Measurements from ENCODE around the gene SP140L. TPM values are rescaled to one million over a fixed set of nuclear protein-coding genes. Genes with fewer than 3 reads are reported as not detected.

The SP140L gene
- total RNA-seq, 4 donors from 2014 or later = 4.4 to 8.3 (median 6.8) TPM

GRCh38 chr2:230447455-230448451 is 120.8 kb downstream of the SP140L start:
- no peak for DNase-seq (ENCODE audit: extremely low spot score)
- Histone ChIP-seq H3K36me3 (peaks cover 30 to 99% (median 74%) of the 10 kb centered on the region in 4 donors), H3K4me1 (peaks cover 0 to 3% (median 2%) of the 10 kb centered on the region in 4 donors), H3K9me3 (no peaks in the 10 kb centered on the region), H3K4me3 (no peak overlapping the region), H3K27me3 (no peaks in the 10 kb centered on the region), H3K27ac (replicated peaks in 1 of 4) (no peak overlapping the region)
- 85% methylated on average over 8 of the region's 8 CpGs for WGBS
- TF ChIP-seq POLR2AphosphoS5 (IDR thresholded peaks at IDR 0.05) (no peak), EP300 (IDR thresholded peaks at IDR 0.05) (no peak)
- TF ChIP-seq, protein P1, sequence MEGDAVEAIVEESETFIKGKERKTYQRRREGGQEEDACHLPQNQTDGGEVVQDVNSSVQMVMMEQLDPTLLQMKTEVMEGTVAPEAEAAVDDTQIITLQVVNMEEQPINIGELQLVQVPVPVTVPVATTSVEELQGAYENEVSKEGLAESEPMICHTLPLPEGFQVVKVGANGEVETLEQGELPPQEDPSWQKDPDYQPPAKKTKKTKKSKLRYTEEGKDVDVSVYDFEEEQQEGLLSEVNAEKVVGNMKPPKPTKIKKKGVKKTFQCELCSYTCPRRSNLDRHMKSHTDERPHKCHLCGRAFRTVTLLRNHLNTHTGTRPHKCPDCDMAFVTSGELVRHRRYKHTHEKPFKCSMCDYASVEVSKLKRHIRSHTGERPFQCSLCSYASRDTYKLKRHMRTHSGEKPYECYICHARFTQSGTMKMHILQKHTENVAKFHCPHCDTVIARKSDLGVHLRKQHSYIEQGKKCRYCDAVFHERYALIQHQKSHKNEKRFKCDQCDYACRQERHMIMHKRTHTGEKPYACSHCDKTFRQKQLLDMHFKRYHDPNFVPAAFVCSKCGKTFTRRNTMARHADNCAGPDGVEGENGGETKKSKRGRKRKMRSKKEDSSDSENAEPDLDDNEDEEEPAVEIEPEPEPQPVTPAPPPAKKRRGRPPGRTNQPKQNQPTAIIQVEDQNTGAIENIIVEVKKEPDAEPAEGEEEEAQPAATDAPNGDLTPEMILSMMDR (IDR thresholded peaks at IDR 0.05) = no peak
- intact Hi-C loops (cut with DNase I) = no loop called here

- DNase-seq (ENCODE audit: extremely low spot score) = no peak
- Histone ChIP-seq H3K4me3 (no peak overlapping the region), H3K27ac (replicated peaks in 1 of 4) (no peak overlapping the region), H3K36me3 (peaks cover 14 to 89% (median 67%) of the 10 kb centered on the region in 4 donors), H3K27me3 (no peaks in the 10 kb centered on the region), H3K9me3 (no peaks in the 10 kb centered on the region), H3K4me1 (peaks cover 0 to 3% (median 0%) of the 10 kb centered on the region in 4 donors)
- 91% methylated on average over 6 of the region's 6 CpGs for WGBS
- intact Hi-C loops (cut with DNase I) = no loop called here
- TF ChIP-seq, protein P1 (IDR thresholded peaks at IDR 0.05) = no peak
- TF ChIP-seq POLR2AphosphoS5 (IDR thresholded peaks at IDR 0.05) = no peak
- TF ChIP-seq POLR2A (IDR thresholded peaks at IDR 0.05; ENCODE audit: low read depth) = no peak
- TF ChIP-seq EP300 (IDR thresholded peaks at IDR 0.05) = no peak
These were observed 123.0 kb downstream of the SP140L start for GRCh38 chr2:230449901-230450467.

GRCh38 chr2:230453006-230453405 is 126.0 kb downstream of the SP140L start:
- 80% methylated on average over 2 of the region's 2 CpGs for WGBS
- no peaks in the 10 kb centered on the region for H3K27me3 ChIP-seq

More at GRCh38 chr2:230453006-230453405, 126.0 kb downstream of the SP140L start:
- no peaks in the 10 kb centered on the region for H3K9me3 ChIP-seq
- peaks cover 14 to 89% (median 64%) of the 10 kb centered on the region in 4 donors for H3K36me3 ChIP-seq
- DNase-seq (ENCODE audit: extremely low spot score) = no peak
- intact Hi-C loops (cut with DNase I) = no loop called here
- no peak overlapping the region for H3K27ac ChIP-seq (replicated peaks in 1 of 4)
- no peaks in the 10 kb centered on the region for H3K4me1 ChIP-seq
- H3K4me3 ChIP-seq = no peak overlapping the region
- TF ChIP-seq EP300 (IDR thresholded peaks at IDR 0.05) (no peak), POLR2AphosphoS5 (IDR thresholded peaks at IDR 0.05) (no peak), POLR2A (IDR thresholded peaks at IDR 0.05; ENCODE audit: low read depth) (no peak)
- TF ChIP-seq, protein P1 (IDR thresholded peaks at IDR 0.05) = no peak

Other genes starting within 250 kb of the SP140L start
- 10 to 100 TPM; 14.5 to 24.9 (median 18.8) TPM for gene SP110, start 107.2 kb upstream of the SP140L start, total RNA-seq
- 1 to 10 TPM in 2 of 4 donors, under 1 TPM in 1, not detected in 1; 0.65 to 2.5 (median 2.5) TPM for gene SP140, start 101.5 kb upstream of the SP140L start, total RNA-seq
- gene SP100, start 89.0 kb downstream of the SP140L start, total RNA-seq = 10 to 100 TPM; 83.8 to 95.5 (median 92.1) TPM

Data from esophagus muscularis mucosa (tissue), 4 donors.